GM12878 (cell line): ENCODE results near the gene RPLP2. TPM values are rescaled to one million over a fixed set of nuclear protein-coding genes. Genes with fewer than 3 reads are reported as not detected.

ENCODE experiments used
- ATAC-seq: fragments of 200-7000 bp; cut with Tn5 transposase; 3 replicates; pipeline ENCODE4 v1.9.1; 2020; ENCODE audit warnings: mild to moderate bottlenecking, moderate library complexity
- BruUV-seq: library from RNA; stranded (reverse); fragments of 400-500 nt; replicated peaks from 2 replicates; lab custom pipeline; 2021; lab: Mats Ljungman, UMichigan
- CTCF ChIA-PET: fragments of 300-600 bp; sonication (Branson Sonifier 250); formaldehyde crosslinking; extraction: SDS; loops from one replicate; lab custom pipeline; 2021; ENCODE audit warnings: inconsistent platforms; lab: Yijun Ruan, JAX
- POLR2A ChIA-PET: fragments of 350-600 bp; formaldehyde crosslinking; extraction: SDS; loops from one replicate; lab custom pipeline; 2021; ENCODE audit warnings: inconsistent platforms; lab: Charles Lee
- RAD21 ChIA-PET: fragments of 300-600 bp; sonication (Branson Sonifier 250); formaldehyde crosslinking; loops from one replicate; lab custom pipeline; 2023; ENCODE audit warnings: antibody characterized with exemption; ENCODE audit not compliant: unreplicated experiment; lab: Charles Lee
- SMC1A ChIA-PET: fragments of 300-600 bp; sonication (Branson Sonifier 250); formaldehyde crosslinking; loops from one replicate; lab custom pipeline; 2023; ENCODE audit not compliant: unreplicated experiment, uncharacterized antibody; lab: Charles Lee
- DNase-seq: peaks from one replicate; pipeline ENCODE4 v3.0.0-alpha.2; 2011; ENCODE audit warnings: low read depth, low spot score
- FAIRE-seq: peaks from 3 replicates; lab custom pipeline; 2011; peaks lifted over from hg19 to GRCh38; lab: Jason Lieb, UNC
- H2AFZ ChIP-seq: 2 replicates; pipeline ENCODE4 v1.6.0; 2011; ENCODE audit warnings: low read depth, low read length, control low read depth; ENCODE audit not compliant: control insufficient read depth
- H3K27ac ChIP-seq: 2 replicates; pipeline ENCODE4 v1.5.1; 2011; ENCODE audit warnings: control low read depth; ENCODE audit not compliant: control insufficient read depth, insufficient read depth
- H3K27me3 ChIP-seq, 2 experiments: replicated peaks in 1 of 2; 2 replicates each; pipeline versions ENCODE4 v1.6.0 to v1.6.1; 2011; ENCODE audit warnings: low read length in 1 of 2; ENCODE audit not compliant: control insufficient read depth in 2 of 2, insufficient read depth in 2 of 2
- H3K36me3 ChIP-seq, 2 experiments: 2 replicates each; pipeline ENCODE4 v1.5.1; 2011; ENCODE audit warnings: low read length in 1 of 2; ENCODE audit not compliant: control insufficient read depth in 2 of 2, insufficient read depth in 2 of 2
- H3K4me1 ChIP-seq: 2 replicates; pipeline ENCODE4 v1.6.1; 2011; ENCODE audit warnings: mild to moderate bottlenecking, low read length, moderate library complexity, mixed read lengths; ENCODE audit not compliant: control insufficient read depth, insufficient read depth
- H3K4me2 ChIP-seq: 2 replicates; pipeline ENCODE4 v1.6.0; 2011; ENCODE audit warnings: control low read depth; ENCODE audit not compliant: control insufficient read depth, insufficient read depth
- H3K4me3 ChIP-seq: fragments of 200-600 bp; sonication (generic); 2 replicates; pipeline ENCODE4 v1.5.1; 2016
- H3K79me2 ChIP-seq: 2 replicates; pipeline ENCODE4 v1.6.0; 2011; ENCODE audit warnings: low read length; ENCODE audit not compliant: control insufficient read depth, insufficient read depth
- H3K9ac ChIP-seq: 2 replicates; pipeline ENCODE4 v1.8.0; 2011; ENCODE audit warnings: low read length, control low read depth, mixed read lengths; ENCODE audit not compliant: control insufficient read depth, insufficient read depth
- H3K9me3 ChIP-seq: replicated peaks from 3 replicates; pipeline ENCODE4 v1.5.1; 2011; ENCODE audit warnings: mild to moderate bottlenecking, low read length; ENCODE audit not compliant: control insufficient read depth, insufficient read depth
- H4K20me1 ChIP-seq: 2 replicates; pipeline ENCODE4 v1.6.0; 2011; ENCODE audit not compliant: control insufficient read depth, insufficient read depth
- BHLHE40 ChIP-seq, 2 experiments: fragments of 450-650 bp in 1 of 2; IDR thresholded peaks; 2 replicates each; pipeline ENCODE4 v1.6.1; 2011 to 2017; ENCODE audit warnings: low read depth in 2 of 2, borderline replicate concordance in 1 of 2, improper control_type of control experiment in 1 of 2, low read length in 1 of 2, mild to moderate bottlenecking in 1 of 2
- DPF2 ChIP-seq: fragments of 450-650 bp; IDR thresholded peaks from 2 replicates; pipeline ENCODE4 v1.6.1; 2017; ENCODE audit warnings: mild to moderate bottlenecking
- EGR1 ChIP-seq, 2 experiments: IDR thresholded peaks; 1 replicate in 1 of 2; 2 replicates in 1 of 2; pipeline ENCODE4 v1.6.1; 2011 to 2012; ENCODE audit warnings: low read depth in 2 of 2, low read length in 2 of 2, borderline replicate concordance in 1 of 2, mild to moderate bottlenecking in 1 of 2, moderate library complexity in 1 of 2
- ESRRA ChIP-seq: IDR thresholded peaks from 2 replicates; pipeline ENCODE4 v1.6.1; 2012; ENCODE audit warnings: mild to moderate bottlenecking, low read length, improper control_type of control experiment
- EZH2 ChIP-seq: IDR thresholded peaks from 2 replicates; pipeline ENCODE4 v1.6.1; 2012; ENCODE audit warnings: low read depth, mild to moderate bottlenecking, control low read depth, inconsistent platforms, low read length, borderline replicate concordance; ENCODE audit not compliant: control insufficient read depth
- GATAD2B ChIP-seq: fragments of 450-650 bp; conservative IDR thresholded peaks from 2 replicates; pipeline ENCODE4 v1.6.1; 2017; ENCODE audit warnings: low read depth, mild to moderate bottlenecking, moderate library complexity
- IKZF1 ChIP-seq: fragments of 450-650 bp; conservative IDR thresholded peaks from 2 replicates; pipeline ENCODE4 v1.6.1; 2017; ENCODE audit warnings: antibody characterized with exemption, mild to moderate bottlenecking
- IKZF2 ChIP-seq, 2 experiments: fragments of 450-650 bp; IDR thresholded peaks; 2 replicates each; pipeline ENCODE4 v1.6.1; 2017; ENCODE audit warnings: mild to moderate bottlenecking in 2 of 2, moderate library complexity in 2 of 2
- LARP7 ChIP-seq: fragments of 450-650 bp; IDR thresholded peaks from 2 replicates; pipeline ENCODE4 v1.6.1; 2017; ENCODE audit warnings: mild to moderate bottlenecking
- MYB ChIP-seq: fragments of 150-350 bp; IDR thresholded peaks from 2 replicates; pipeline ENCODE4 v1.6.1; 2014; ENCODE audit warnings: mild to moderate bottlenecking, low read depth, low read length, borderline replicate concordance
- MYC ChIP-seq: IDR thresholded peaks from 2 replicates; pipeline ENCODE4 v1.6.1; 2011; ENCODE audit warnings: mild to moderate bottlenecking, low read length, moderate library complexity, inconsistent platforms; ENCODE audit not compliant: insufficient read depth, insufficient replicate concordance, insufficient read length, severe bottlenecking
- NR2F1 ChIP-seq: fragments of 450-650 bp; conservative IDR thresholded peaks from 2 replicates; pipeline ENCODE4 v1.6.1; 2017; ENCODE audit warnings: mild to moderate bottlenecking
- PAX8 ChIP-seq: fragments of 450-650 bp; IDR thresholded peaks from 2 replicates; pipeline ENCODE4 v1.6.1; 2017; ENCODE audit warnings: mild to moderate bottlenecking, moderate library complexity
- POLR2A ChIP-seq: IDR thresholded peaks from 2 replicates; pipeline ENCODE4 v1.6.1; 2011; ENCODE audit warnings: low read depth, mild to moderate bottlenecking, low read length
- ZNF24 ChIP-seq: fragments of 450-650 bp; IDR thresholded peaks from 2 replicates; pipeline ENCODE4 v1.6.1; 2017; ENCODE audit warnings: antibody characterized with exemption, mild to moderate bottlenecking
- WGBS: methylation state at CpG from one replicate; pipeline ENCODE4 v1.1.6; 2016; ENCODE audit warnings: low lambda C conversion rate; ENCODE audit not compliant: insufficient replicate concordance, insufficient coverage; ENCODE audit errors: missing lambda C conversion rate; 5-methylcytosine and 5-hydroxymethylcytosine counted together
- in situ Hi-C: fragments of 300-500 bp; cut with MboI; formaldehyde crosslinking; loops from 9 replicates; pipeline ENCODE4 v1.14.3; 2018; ENCODE audit warnings: mixed read lengths
- intact Hi-C: fragments of 100-400 bp; cut with micrococcal nuclease; formaldehyde crosslinking; loops from one replicate; pipeline ENCODE4 v1.14.2; 2022; ENCODE audit not compliant: unreplicated experiment
- polyA plus RNA-seq, 11 experiments: library from polyadenylated mRNA; depleted of rRNA in 4 of 11; unstranded in 6 of 11; stranded (reverse) in 5 of 11; fragments of >200 nt; fragmentation: Nextera tagmentation in 4 of 11; fragmentation: Illumina TruSeq in 1 of 11; extraction: Ambion mirVana in 4 of 11; extraction: Trizol in 1 of 11; gene quantifications; 1 replicate in 1 of 11; 2 replicates in 10 of 11; pipeline versions ENCODE4 v1.2.1 to v1.2.3, GENCODE V29; 2011 to 2016; ENCODE audit warnings: inconsistent platforms in 2 of 11, missing spikeins in 2 of 11, low read depth in 1 of 11
- total RNA-seq, 4 experiments: library from RNA; depleted of rRNA in 3 of 4; stranded (reverse); fragments of >200 nt in 3 of 4; fragmentation: Illumina TruSeq in 1 of 4; extraction: Trizol in 1 of 4; gene quantifications; 2 replicates each; pipeline versions ENCODE4 v1.2.1 to v1.2.3, GENCODE V29; 2013 to 2021
- TF ChIP-seq, protein P1 (sequence below): IDR thresholded peaks from 2 replicates; pipeline ENCODE4 v1.6.1; 2012; ENCODE audit warnings: mild to moderate bottlenecking, low read depth, low read length
- TF ChIP-seq, protein P2 (sequence below): fragments of 450-650 bp; IDR thresholded peaks from 2 replicates; pipeline ENCODE4 v1.6.1; 2017; ENCODE audit warnings: mild to moderate bottlenecking, moderate library complexity

Gene RPLP2
- total and polyA plus RNA-seq, 10 of the 15 experiments (the other 5 are each of a cell fraction or from before 2014, with no cell fraction given), result 488 to 3,558 (median 1,481) TPM

DNA sequence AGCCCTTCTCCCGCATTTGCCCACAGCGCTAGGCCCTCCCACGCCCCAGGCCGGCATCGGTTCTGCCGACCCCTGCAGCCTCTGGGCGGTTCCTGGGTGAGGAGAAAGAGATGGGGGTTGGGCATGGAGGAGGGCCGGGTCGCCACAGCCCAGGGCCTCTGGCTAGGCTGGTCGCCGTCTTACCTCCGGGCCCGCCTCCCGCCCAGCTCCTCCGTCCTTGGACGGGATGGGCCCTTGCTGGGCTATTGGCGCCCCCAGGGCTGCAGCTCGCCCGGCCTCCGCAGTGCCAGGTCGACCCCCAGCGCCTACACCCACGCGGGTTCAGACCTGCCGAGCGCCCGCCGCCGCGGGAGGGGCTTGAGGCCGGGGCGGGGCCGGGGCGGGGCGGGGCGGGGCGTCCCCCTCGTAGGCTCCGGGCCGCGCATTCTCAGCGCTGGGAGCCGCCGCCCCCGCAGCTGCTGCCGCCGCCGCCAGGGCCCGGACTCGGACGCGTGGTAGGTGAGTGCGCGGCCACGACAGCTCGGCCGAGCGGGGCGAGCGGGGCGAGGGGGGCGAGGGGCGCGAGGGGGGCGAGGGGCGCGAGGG, 22.9 kb downstream of the RPLP2 start, which contains the start of gene CD151:
Gene CD151 (plus strand): TSS at position 424 of the 585 bp plus-strand sequence. CDS start 3,118 bp downstream, outside the sequence.
- Histone ChIP-seq H4K20me1 (no peaks in the 10 kb centered on the region), H3K27me3 (no peaks in the 10 kb centered on the region; a peak in 3 of 4 replicates)

More for the DNA sequence above, 22.9 kb downstream of the RPLP2 start, which contains the start of gene CD151:
- H3K4me3 ChIP-seq, result peak within 1 kb of the TSS; percentile 74
- TF ChIP-seq POLR2A, result peak; percentile 74
- no peak for TF ChIP-seq PAX8
- peak; percentile 37; the same call in 1 of the 2 replicates for TF ChIP-seq LARP7
- no peak for TF ChIP-seq ESRRA
- 0 out of 2 replicates have a peak, but pooled peaks have one; percentile 14 for TF ChIP-seq NR2F1
- no peak for TF ChIP-seq EZH2
- no peak for TF ChIP-seq MYB
- no peak for TF ChIP-seq IKZF2 (IDR thresholded peaks at IDR 0.05)
- TF ChIP-seq GATAD2B, result 0 out of 2 replicates have a peak, but pooled peaks have one; percentile 20
- TF ChIP-seq, protein P1, sequence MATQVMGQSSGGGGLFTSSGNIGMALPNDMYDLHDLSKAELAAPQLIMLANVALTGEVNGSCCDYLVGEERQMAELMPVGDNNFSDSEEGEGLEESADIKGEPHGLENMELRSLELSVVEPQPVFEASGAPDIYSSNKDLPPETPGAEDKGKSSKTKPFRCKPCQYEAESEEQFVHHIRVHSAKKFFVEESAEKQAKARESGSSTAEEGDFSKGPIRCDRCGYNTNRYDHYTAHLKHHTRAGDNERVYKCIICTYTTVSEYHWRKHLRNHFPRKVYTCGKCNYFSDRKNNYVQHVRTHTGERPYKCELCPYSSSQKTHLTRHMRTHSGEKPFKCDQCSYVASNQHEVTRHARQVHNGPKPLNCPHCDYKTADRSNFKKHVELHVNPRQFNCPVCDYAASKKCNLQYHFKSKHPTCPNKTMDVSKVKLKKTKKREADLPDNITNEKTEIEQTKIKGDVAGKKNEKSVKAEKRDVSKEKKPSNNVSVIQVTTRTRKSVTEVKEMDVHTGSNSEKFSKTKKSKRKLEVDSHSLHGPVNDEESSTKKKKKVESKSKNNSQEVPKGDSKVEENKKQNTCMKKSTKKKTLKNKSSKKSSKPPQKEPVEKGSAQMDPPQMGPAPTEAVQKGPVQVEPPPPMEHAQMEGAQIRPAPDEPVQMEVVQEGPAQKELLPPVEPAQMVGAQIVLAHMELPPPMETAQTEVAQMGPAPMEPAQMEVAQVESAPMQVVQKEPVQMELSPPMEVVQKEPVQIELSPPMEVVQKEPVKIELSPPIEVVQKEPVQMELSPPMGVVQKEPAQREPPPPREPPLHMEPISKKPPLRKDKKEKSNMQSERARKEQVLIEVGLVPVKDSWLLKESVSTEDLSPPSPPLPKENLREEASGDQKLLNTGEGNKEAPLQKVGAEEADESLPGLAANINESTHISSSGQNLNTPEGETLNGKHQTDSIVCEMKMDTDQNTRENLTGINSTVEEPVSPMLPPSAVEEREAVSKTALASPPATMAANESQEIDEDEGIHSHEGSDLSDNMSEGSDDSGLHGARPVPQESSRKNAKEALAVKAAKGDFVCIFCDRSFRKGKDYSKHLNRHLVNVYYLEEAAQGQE, result no peak
- TF ChIP-seq, protein P2, sequence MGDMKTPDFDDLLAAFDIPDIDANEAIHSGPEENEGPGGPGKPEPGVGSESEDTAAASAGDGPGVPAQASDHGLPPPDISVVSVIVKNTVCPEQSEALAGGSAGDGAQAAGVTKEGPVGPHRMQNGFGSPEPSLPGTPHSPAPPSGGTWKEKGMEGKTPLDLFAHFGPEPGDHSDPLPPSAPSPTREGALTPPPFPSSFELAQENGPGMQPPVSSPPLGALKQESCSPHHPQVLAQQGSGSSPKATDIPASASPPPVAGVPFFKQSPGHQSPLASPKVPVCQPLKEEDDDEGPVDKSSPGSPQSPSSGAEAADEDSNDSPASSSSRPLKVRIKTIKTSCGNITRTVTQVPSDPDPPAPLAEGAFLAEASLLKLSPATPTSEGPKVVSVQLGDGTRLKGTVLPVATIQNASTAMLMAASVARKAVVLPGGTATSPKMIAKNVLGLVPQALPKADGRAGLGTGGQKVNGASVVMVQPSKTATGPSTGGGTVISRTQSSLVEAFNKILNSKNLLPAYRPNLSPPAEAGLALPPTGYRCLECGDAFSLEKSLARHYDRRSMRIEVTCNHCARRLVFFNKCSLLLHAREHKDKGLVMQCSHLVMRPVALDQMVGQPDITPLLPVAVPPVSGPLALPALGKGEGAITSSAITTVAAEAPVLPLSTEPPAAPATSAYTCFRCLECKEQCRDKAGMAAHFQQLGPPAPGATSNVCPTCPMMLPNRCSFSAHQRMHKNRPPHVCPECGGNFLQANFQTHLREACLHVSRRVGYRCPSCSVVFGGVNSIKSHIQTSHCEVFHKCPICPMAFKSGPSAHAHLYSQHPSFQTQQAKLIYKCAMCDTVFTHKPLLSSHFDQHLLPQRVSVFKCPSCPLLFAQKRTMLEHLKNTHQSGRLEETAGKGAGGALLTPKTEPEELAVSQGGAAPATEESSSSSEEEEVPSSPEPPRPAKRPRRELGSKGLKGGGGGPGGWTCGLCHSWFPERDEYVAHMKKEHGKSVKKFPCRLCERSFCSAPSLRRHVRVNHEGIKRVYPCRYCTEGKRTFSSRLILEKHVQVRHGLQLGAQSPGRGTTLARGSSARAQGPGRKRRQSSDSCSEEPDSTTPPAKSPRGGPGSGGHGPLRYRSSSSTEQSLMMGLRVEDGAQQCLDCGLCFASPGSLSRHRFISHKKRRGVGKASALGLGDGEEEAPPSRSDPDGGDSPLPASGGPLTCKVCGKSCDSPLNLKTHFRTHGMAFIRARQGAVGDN, result no peak
- TF ChIP-seq IKZF1, result no peak
- TF ChIP-seq BHLHE40 (IDR thresholded peaks at IDR 0.05; ENCODE audit: borderline replicate concordance in 1 of 2, low read depth in 2 of 2, low read length in 1 of 2), result 0 out of 4 replicates have a peak, but pooled peaks of 1 of the 2 experiments have one; percentile 13
- TF ChIP-seq DPF2, result peak; percentile 17; the same call in 1 of the 2 replicates
- TF ChIP-seq ZNF24, result no peak
- TF ChIP-seq EGR1 (IDR thresholded peaks at IDR 0.05; ENCODE audit: borderline replicate concordance in 1 of 2, low read depth in 2 of 2, low read length in 2 of 2), result peak; percentile 25 to 95
- TF ChIP-seq MYC, result no peak
- in situ Hi-C loops (no loop called here), intact Hi-C loops (no loop called here)
- no peak for FAIRE-seq
- no peak within 1 kb of the TSS for H3K27ac ChIP-seq
- peaks cover 40% of the 10 kb centered on the region for H3K4me1 ChIP-seq
- RAD21 ChIA-PET, result interaction anchor here (0.6 to 1.2 kb wide), 3 partner anchors 11 to 26 kb away, joined by 3 to 9 read pairs (median 5); partner anchors contain the start of gene TSPAN4
- peak within 1 kb of the TSS; percentile 89 for H3K4me2 ChIP-seq
- 7% methylated on average over 37 of the region's 67 CpGs for WGBS
- H3K79me2 ChIP-seq, result no peaks in the 10 kb centered on the region
- H2AFZ ChIP-seq, result peak within 1 kb of the TSS; percentile 67
- POLR2A ChIA-PET, result interaction anchor here (0.6 to 1.5 kb wide), 4 partner anchors 13 to 48 kb away, joined by 3 to 5 read pairs (median 4); partner anchors contain the start of gene PNPLA2
- CTCF ChIA-PET, result no interaction called here
- H3K36me3 ChIP-seq, result peaks cover 0 to 4% of the 10 kb centered on the region in 2 experiments; a peak in 2 of 4 replicates
- no peaks in the 10 kb centered on the region for H3K9me3 ChIP-seq
- SMC1A ChIA-PET, result interaction anchor here (0.6 kb wide), 1 partner anchor 21 kb away, joined by 3 read pairs; no protein-coding TSS in a partner anchor
- peak; percentile 52 for ATAC-seq
- no peak for DNase-seq
- no TSS peak for BruUV-seq
- H3K9ac ChIP-seq, result peak within 1 kb of the TSS; percentile 44; the same call in 1 of the 2 replicates
